ENCODE results near the gene KIAA1217. TPM values are rescaled to one million over a fixed set of nuclear protein-coding genes. Genes with fewer than 3 reads are reported as not detected.
"Not testable (repeated sequence)": the region's sequence is repeated elsewhere in the genome, so short reads cannot be mapped to it uniquely, and the experiment has no call there.

Gene KIAA1217
- total RNA-seq, 3 donors from 2014 or later: 49.5 to 94.5 (median 63.9) TPM

- TF ChIP-seq, protein P1, sequence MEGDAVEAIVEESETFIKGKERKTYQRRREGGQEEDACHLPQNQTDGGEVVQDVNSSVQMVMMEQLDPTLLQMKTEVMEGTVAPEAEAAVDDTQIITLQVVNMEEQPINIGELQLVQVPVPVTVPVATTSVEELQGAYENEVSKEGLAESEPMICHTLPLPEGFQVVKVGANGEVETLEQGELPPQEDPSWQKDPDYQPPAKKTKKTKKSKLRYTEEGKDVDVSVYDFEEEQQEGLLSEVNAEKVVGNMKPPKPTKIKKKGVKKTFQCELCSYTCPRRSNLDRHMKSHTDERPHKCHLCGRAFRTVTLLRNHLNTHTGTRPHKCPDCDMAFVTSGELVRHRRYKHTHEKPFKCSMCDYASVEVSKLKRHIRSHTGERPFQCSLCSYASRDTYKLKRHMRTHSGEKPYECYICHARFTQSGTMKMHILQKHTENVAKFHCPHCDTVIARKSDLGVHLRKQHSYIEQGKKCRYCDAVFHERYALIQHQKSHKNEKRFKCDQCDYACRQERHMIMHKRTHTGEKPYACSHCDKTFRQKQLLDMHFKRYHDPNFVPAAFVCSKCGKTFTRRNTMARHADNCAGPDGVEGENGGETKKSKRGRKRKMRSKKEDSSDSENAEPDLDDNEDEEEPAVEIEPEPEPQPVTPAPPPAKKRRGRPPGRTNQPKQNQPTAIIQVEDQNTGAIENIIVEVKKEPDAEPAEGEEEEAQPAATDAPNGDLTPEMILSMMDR (IDR thresholded peaks at IDR 0.05): no peak
- ATAC-seq (no peak), DNase-seq (no peak)
- no peaks in the 10 kb centered on the region for H3K4me1 ChIP-seq (ENCODE audit: low read depth)
- intact Hi-C loops (cut with DNase I, micrococcal nuclease): no loop called here
- no peak overlapping the region for H3K4me3 ChIP-seq
- no peaks in the 10 kb centered on the region for H3K36me3 ChIP-seq (ENCODE audit: low read depth)
- no peaks in the 10 kb centered on the region for H3K9me3 ChIP-seq
These were observed 124.8 kb downstream of the KIAA1217 start for GRCh38 chr10:24333736-24334135.

- H3K4me1 ChIP-seq (ENCODE audit: low read depth): no peaks in the 10 kb centered on the region
- H3K9me3 ChIP-seq: no peaks in the 10 kb centered on the region
- TF ChIP-seq, protein P1 (IDR thresholded peaks at IDR 0.05): no peak
- intact Hi-C loops (cut with DNase I, micrococcal nuclease): no loop called here
- DNase-seq: no peak
- no peak overlapping the region for H3K4me3 ChIP-seq
- no peaks in the 10 kb centered on the region for H3K36me3 ChIP-seq (ENCODE audit: low read depth)
- ATAC-seq: no peak
These were observed 125.5 kb downstream of the KIAA1217 start for GRCh38 chr10:24334279-24334939.

GRCh38 chr10:24337723-24338122, 128.8 kb downstream of the KIAA1217 start:
- H3K4me1 ChIP-seq (ENCODE audit: low read depth); H3K4me3 ChIP-seq; intact Hi-C loops (cut with DNase I, micrococcal nuclease); H3K36me3 ChIP-seq (ENCODE audit: low read depth); H3K9me3 ChIP-seq; DNase-seq; ATAC-seq: not testable (repeated sequence)

- intact Hi-C loops (cut with DNase I, micrococcal nuclease): no loop called here
- TF ChIP-seq, protein P1 (IDR thresholded peaks at IDR 0.05): no peak
- DNase-seq: no peak
- Histone ChIP-seq H3K9me3 (no peaks in the 10 kb centered on the region), H3K4me1 (ENCODE audit: low read depth) (no peaks in the 10 kb centered on the region), H3K4me3 (no peak overlapping the region), H3K36me3 (ENCODE audit: low read depth) (no peaks in the 10 kb centered on the region)
- ATAC-seq: no peak
These were observed 130.4 kb downstream of the KIAA1217 start for GRCh38 chr10:24339387-24339786.

GRCh38 chr10:24340446-24340845, 131.5 kb downstream of the KIAA1217 start:
- Histone ChIP-seq H3K4me3 (no peak overlapping the region), H3K4me1 (ENCODE audit: low read depth) (no peaks in the 10 kb centered on the region), H3K9me3 (no peaks in the 10 kb centered on the region), H3K36me3 (ENCODE audit: low read depth) (no peaks in the 10 kb centered on the region)
- DNase-seq (no peak), ATAC-seq (no peak)
- intact Hi-C loops (cut with DNase I, micrococcal nuclease): no loop called here
- TF ChIP-seq, protein P1 (IDR thresholded peaks at IDR 0.05): no peak

GRCh38 chr10:24340883-24341282, 131.9 kb downstream of the KIAA1217 start:
- Histone ChIP-seq H3K4me3 (no peak overlapping the region), H3K4me1 (ENCODE audit: low read depth) (no peaks in the 10 kb centered on the region), H3K36me3 (ENCODE audit: low read depth) (no peaks in the 10 kb centered on the region), H3K9me3 (no peaks in the 10 kb centered on the region)
- intact Hi-C loops (cut with DNase I, micrococcal nuclease): no loop called here
- TF ChIP-seq, protein P1 (IDR thresholded peaks at IDR 0.05): no peak
- DNase-seq (no peak), ATAC-seq (no peak)
